Spinal cord (tissue), 10 donors: ENCODE results near the gene BOC. TPM values are rescaled to one million over a fixed set of nuclear protein-coding genes. Genes with fewer than 3 reads are reported as not detected.

Experiments used
- DNase-seq, 6 donors: peaks; one replicate each; pipeline versions ENCODE4 v3.0.0 to v3.0.0-alpha.2; 2013 to 2015; ENCODE audit warnings: low spot score in 6 of 6, low read depth in 4 of 6
- H3K27ac ChIP-seq: one replicate; pipeline ENCODE4 v1.5.1; 2013; ENCODE audit warnings: low read depth, low read length, control low read depth
- H3K27me3 ChIP-seq: one replicate; pipeline ENCODE4 v1.6.1; 2013; ENCODE audit warnings: low read length; ENCODE audit not compliant: control insufficient read depth, insufficient read depth
- H3K36me3 ChIP-seq: one replicate; pipeline ENCODE4 v1.6.1; 2013; ENCODE audit warnings: low read length; ENCODE audit not compliant: control insufficient read depth, insufficient read depth
- H3K4me1 ChIP-seq: one replicate; pipeline ENCODE4 v1.6.1; 2013; ENCODE audit warnings: low read length; ENCODE audit not compliant: control insufficient read depth, insufficient read depth
- H3K4me3 ChIP-seq: one replicate; pipeline ENCODE4 v1.5.1; 2013; ENCODE audit warnings: low read depth, low read length, control low read depth
- H3K9me3 ChIP-seq: one replicate; pipeline ENCODE4 v1.6.1; 2013; ENCODE audit warnings: low read length; ENCODE audit not compliant: control insufficient read depth, insufficient read depth
- WGBS: methylation state at CpG from one replicate; pipeline ENCODE4 v1.1.5; 2013; ENCODE audit warnings: missing lambda C conversion rate; ENCODE audit not compliant: insufficient coverage; 5-methylcytosine and 5-hydroxymethylcytosine counted together
- long read RNA-seq, 4 donors: transcript quantifications; one replicate each; lab custom pipeline, GENCODE V29; 2026
- polyA plus RNA-seq, 2 donors: library from polyadenylated mRNA; unstranded; fragments of 120-200 nt; gene quantifications; one replicate each; pipeline ENCODE4 v1.2.1, GENCODE V29; 2013; ENCODE audit not compliant: insufficient read length in 2 of 2
- total RNA-seq, 2 donors: library from RNA; depleted of rRNA in 1 of 2; stranded (reverse); fragments of 120-200 nt in 1 of 2; fragments of >200 nt in 1 of 2; gene quantifications; one replicate each; pipeline versions ENCODE4 v1.2.3 to v1.2.4, GENCODE V29; 2013 to 2014
- donor health status: healthy.

BOC gene
- 10 to 100 TPM; 37.7 to 57.0 TPM for total RNA-seq
- polyA plus RNA-seq: 10 to 100 TPM; 40.0 to 54.7 TPM
- long read RNA-seq, donor 1, partial matches to known transcripts: 13 of 16 reads
- long read RNA-seq, donor 1, other reads (novel, unspliced or antisense): 0 of 16 reads
- long read RNA-seq, donor 2, full-length matches to known transcripts: 1 of 7 reads
- long read RNA-seq, donor 2, partial matches to known transcripts: 6 of 7 reads
- long read RNA-seq, donor 2, other reads (novel, unspliced or antisense): 0 of 7 reads
- long read RNA-seq, donor 3, full-length matches to known transcripts: 2 of 9 reads
- long read RNA-seq, donor 3, partial matches to known transcripts: 7 of 9 reads
- long read RNA-seq, donor 3, other reads (novel, unspliced or antisense): 0 of 9 reads
- long read RNA-seq, donor 4, full-length matches to known transcripts: 1 of 40 reads
- long read RNA-seq, donor 4, partial matches to known transcripts: 39 of 40 reads
- long read RNA-seq, donor 4, other reads (novel, unspliced or antisense): 0 of 40 reads

DNA sequence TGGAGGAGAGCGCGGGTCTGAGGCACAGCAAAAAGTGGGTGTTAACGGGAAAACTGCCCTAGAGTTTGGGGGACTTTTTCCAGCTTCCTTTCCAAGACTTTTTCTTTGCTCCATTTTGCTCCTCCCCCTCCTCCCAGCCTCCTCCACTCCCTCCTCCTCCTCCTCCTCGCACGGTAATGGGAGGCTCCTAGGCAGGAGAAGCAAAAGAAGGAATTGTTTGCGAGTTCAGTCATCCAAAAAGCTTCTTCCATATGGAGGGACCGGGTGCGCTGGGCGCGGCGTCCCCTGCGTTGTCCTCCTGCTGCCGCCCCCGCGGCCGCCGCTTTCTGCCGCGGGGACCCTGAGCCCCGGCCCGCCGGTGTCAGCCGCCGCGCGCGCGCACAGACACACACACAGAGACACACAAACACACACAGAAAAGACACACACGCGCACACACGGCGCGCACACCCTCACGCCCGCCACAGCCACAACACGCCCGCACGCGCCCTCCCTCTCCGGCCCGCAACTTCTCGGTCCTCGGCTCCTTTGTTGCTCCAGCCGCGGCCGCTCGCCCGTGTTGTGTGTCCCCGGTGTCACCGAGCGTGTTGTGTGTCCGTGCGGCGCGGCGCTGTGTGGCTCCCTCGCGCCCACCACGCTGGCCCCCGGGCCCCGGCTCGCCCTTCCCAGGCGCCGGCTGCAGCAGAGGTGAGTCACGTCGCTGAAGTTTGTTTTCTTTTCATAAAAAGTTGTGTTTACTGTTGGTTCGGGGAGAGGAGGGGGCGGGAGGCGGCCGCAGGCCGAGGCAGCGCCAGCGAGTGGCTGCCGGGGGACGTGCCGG, at the start of gene BOC:
Gene BOC, plus strand, starts transcription at position 228 of the 820 bp plus-strand sequence. CDS start 38,246 bp downstream, outside the sequence.
- DNase-seq: peak in 2 of 6 donors; percentile 84 to 92
- peaks cover 22% of the 10 kb centered on the region for H3K4me1 ChIP-seq

GRCh38 chr3:113161661-113162060, 49.7 kb upstream of the BOC start:
- Histone ChIP-seq H3K4me1 (peaks cover 4% of the 10 kb centered on the region), H3K27ac (no peak overlapping the region), H3K4me3 (no peak overlapping the region), H3K27me3 (no peaks in the 10 kb centered on the region), H3K36me3 (no peaks in the 10 kb centered on the region), H3K9me3 (no peaks in the 10 kb centered on the region)
- no peak for DNase-seq
- WGBS: 68% methylated on average over 4 of the region's 4 CpGs

More for the DNA sequence above, at the start of gene BOC:
- Histone ChIP-seq H3K27ac (peak within 1 kb of the TSS; percentile 88), H3K27me3 (peaks cover 10% of the 10 kb centered on the region), H3K9me3 (no peaks in the 10 kb centered on the region), H3K4me3 (peak within 1 kb of the TSS; percentile 80), H3K36me3 (no peaks in the 10 kb centered on the region)
- WGBS: under 1% methylated on average over 71 of the region's 76 CpGs

DNA sequence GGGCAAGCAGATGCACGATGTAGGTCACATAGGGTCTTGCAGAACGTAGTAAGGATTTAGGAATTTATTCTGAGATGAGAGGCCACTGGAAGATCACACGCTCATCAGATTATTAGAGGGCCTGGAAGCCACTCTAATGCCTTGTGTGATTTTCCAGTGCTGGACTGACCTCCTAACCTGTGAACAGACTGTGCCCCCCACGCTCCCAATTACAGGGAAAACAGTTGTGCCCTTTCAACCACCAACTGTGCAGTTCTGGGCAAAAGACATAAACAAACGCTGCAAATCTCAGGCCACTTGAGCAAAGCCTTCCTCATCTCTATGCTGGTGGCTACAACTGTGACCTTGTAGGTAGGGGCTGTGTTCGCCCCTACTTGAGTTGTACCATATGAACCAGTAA, 48.2 kb upstream of the BOC start:
- H3K27me3 ChIP-seq: no peaks in the 10 kb centered on the region
- H3K9me3 ChIP-seq: no peaks in the 10 kb centered on the region
- DNase-seq: no peak
- no peak overlapping the region for H3K27ac ChIP-seq
- H3K36me3 ChIP-seq: no peaks in the 10 kb centered on the region
- no peak overlapping the region for H3K4me3 ChIP-seq
- WGBS: 96% methylated on average over 3 of the region's 6 CpGs
- H3K4me1 ChIP-seq: peaks cover 9% of the 10 kb centered on the region

DNA sequence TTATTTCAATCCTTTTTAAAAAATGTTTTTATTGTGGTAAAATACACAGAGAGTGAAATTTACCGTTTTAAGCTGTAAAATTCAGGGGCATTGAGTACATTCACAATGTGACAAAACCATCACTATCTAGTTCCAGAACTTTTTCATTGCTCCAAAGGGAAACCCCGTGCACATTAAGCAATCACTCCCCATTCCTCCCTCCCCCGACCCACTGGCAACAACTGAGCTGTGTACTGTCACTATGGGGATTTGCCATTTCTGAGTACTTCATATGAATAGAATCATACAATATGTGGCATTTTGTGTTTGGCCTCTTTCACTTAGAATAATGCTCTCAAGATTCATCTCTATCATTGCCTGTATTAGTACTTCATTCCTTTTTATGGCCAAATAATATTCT, 45.5 kb upstream of the BOC start:
- Histone ChIP-seq H3K27me3 (no peaks in the 10 kb centered on the region), H3K27ac (peak overlapping the region; percentile 78), H3K36me3 (no peaks in the 10 kb centered on the region), H3K9me3 (no peaks in the 10 kb centered on the region), H3K4me3 (no peak overlapping the region), H3K4me1 (peaks cover 16% of the 10 kb centered on the region)
- no CpG with 5 or more reads among the region's 3 CpGs for WGBS
- no peak for DNase-seq

DNA sequence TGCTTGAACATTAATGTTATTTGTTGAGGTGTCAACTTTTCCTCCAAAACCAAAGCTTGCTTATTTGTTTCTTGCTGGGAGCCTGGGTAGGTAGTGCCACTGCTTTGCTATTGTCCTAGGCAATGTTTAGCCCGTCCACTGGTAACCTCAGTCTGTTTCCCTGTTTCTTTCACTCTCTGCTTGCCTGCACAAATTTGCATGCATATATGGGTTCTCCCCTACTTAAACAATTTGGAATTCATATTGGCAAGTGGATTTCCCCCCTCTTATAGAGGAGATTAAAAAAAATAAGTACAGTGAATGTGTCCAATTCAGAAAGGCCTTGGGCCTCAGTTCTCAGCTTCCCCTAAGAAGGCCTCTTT, 45.0 kb upstream of the BOC start:
- Histone ChIP-seq H3K4me1 (peaks cover 16% of the 10 kb centered on the region), H3K9me3 (no peaks in the 10 kb centered on the region), H3K27ac (peak overlapping the region; percentile 78), H3K27me3 (no peaks in the 10 kb centered on the region), H3K4me3 (no peak overlapping the region), H3K36me3 (no peaks in the 10 kb centered on the region)
- WGBS: 33% methylated on average over 1 of the region's 1 CpG
- no peak for DNase-seq

DNA sequence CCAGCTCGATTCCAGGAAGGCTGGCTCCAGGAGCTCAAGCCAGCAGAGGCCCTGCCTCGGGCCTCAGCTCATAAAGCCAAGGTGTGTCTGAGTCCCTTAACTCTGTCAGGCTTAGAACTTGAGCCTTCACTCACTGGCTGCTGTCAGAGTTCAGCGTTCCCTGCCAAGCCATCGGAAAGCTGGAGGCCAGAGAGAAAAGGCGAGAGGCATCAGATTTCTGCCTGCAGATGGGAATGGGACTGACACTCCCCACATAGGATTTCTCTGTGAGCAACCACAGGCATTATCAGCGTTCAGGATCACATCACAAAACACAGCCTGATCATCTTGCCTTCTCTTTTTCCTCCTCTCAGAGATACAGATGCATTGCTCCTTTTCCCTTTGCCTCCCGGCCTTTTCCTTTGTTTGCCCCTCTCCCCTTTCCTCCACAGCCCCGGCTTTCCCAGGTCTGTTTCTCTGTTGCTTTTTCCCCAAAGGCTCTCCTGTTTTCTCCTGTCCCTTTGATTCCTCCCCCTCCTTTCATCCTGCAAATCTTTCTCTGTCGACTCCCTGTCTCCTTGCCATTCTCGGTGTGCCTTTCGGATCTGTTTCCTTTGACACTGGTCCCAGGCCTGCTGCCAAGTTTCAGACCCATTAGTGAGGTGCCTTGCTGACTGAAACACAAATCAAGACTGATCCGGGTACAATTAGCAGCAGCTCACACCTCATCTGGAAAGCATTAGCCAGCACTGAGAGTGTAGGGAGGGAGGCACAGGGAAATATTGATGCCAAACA, 44.5 kb upstream of the BOC start:
- DNase-seq: peak in 5 of 6 donors; percentile 70 to 95 (median 83)
- no peaks in the 10 kb centered on the region for H3K36me3 ChIP-seq
- peak overlapping the region; percentile 78 for H3K27ac ChIP-seq
- H3K4me3 ChIP-seq: no peak overlapping the region
- WGBS: 23% methylated on average over 11 of the region's 12 CpGs
- H3K27me3 ChIP-seq: no peaks in the 10 kb centered on the region
- H3K4me1 ChIP-seq: peaks cover 16% of the 10 kb centered on the region
- H3K9me3 ChIP-seq: no peaks in the 10 kb centered on the region

GRCh38 chr3:113167825-113168801, 43.2 kb upstream of the BOC start:
- H3K27me3 ChIP-seq: no peaks in the 10 kb centered on the region
- 16% methylated on average over 7 of the region's 7 CpGs for WGBS
- DNase-seq: peak in 4 of 6 donors; percentile 52 to 92 (median 74)
- peaks cover 16% of the 10 kb centered on the region for H3K4me1 ChIP-seq
- no peak overlapping the region for H3K4me3 ChIP-seq
- H3K9me3 ChIP-seq: no peaks in the 10 kb centered on the region
- H3K36me3 ChIP-seq: no peaks in the 10 kb centered on the region
- H3K27ac ChIP-seq: peak overlapping the region; percentile 78

DNA sequence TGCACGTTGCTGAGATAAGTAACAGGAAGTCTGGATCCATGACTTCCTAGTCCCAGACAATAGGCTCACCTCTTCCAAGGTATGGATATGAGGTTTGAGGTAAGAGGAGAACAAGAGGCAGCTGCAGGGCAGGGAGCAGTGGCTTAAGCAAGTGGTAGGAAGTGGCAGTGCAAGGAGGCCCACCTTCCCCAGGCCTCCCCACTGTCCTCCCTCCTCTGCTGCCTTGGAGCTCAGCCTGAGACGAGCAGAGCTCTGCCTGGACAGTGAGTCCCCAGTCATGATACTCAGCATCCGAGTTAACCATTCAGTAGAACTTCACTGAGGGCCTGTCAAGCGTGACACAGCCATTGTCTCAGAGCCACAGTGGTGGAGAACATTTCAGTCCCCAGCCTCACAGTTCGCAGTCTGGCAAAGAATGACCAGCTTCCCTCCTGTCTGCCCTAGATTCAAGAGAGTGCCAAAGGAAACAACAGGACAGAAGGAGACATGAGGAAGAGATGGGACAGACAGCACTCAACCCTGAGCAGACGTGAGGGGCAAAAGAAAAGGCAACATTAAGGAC, 41.4 kb upstream of the BOC start:
- 49% methylated on average over 4 of the region's 6 CpGs for WGBS
- no peak overlapping the region for H3K4me3 ChIP-seq
- H3K27ac ChIP-seq: no peak overlapping the region
- H3K36me3 ChIP-seq: no peaks in the 10 kb centered on the region
- H3K9me3 ChIP-seq: no peaks in the 10 kb centered on the region
- DNase-seq: no peak
- no peaks in the 10 kb centered on the region for H3K27me3 ChIP-seq
- peaks cover 16% of the 10 kb centered on the region for H3K4me1 ChIP-seq
